Measurements from ENCODE around the gene COL8A2.

COL8A2 gene

GRCh38 chr1:36157115-36157903, 32.3 kb upstream of the COL8A2 start:
- TF ChIP-seq CTCF (IDR thresholded peaks at IDR 0.05; ENCODE audit: low read depth, low read length): no peak
- H3K4me3 ChIP-seq (ENCODE audit: low read depth, low read length): peak overlapping the region; percentile 94

- peak overlapping the region; percentile 94 for H3K4me3 ChIP-seq (ENCODE audit: low read depth, low read length)
- TF ChIP-seq CTCF (IDR thresholded peaks at IDR 0.05; ENCODE audit: low read depth, low read length): no peak
Measured at GRCh38 chr1:36156329-36157114, 31.5 kb upstream of the COL8A2 start.

GRCh38 chr1:36155408-36156328, 30.6 kb upstream of the COL8A2 start, which contains the start of gene MAP7D1:
Gene MAP7D1 (plus strand): TSS chr1:36156160. CDS start chr1:36156418, 258 bp downstream.
- no peak for TF ChIP-seq CTCF (IDR thresholded peaks at IDR 0.05; ENCODE audit: low read depth, low read length)
- H3K4me3 ChIP-seq (ENCODE audit: low read depth, low read length): peak within 1 kb of the TSS; percentile 94

GRCh38 chr1:36154765-36155407, 29.9 kb upstream of the COL8A2 start:
- TF ChIP-seq CTCF (IDR thresholded peaks at IDR 0.05; ENCODE audit: low read depth, low read length): no peak
- peak overlapping the region; percentile 94 for H3K4me3 ChIP-seq (ENCODE audit: low read depth, low read length)

GRCh38 chr1:36154335-36154734, 29.3 kb upstream of the COL8A2 start:
- no peak overlapping the region for H3K4me3 ChIP-seq (ENCODE audit: low read depth, low read length)
- no peak for TF ChIP-seq CTCF (IDR thresholded peaks at IDR 0.05; ENCODE audit: low read depth, low read length)

- no peak overlapping the region for H3K4me3 ChIP-seq (ENCODE audit: low read depth, low read length)
- TF ChIP-seq CTCF (IDR thresholded peaks at IDR 0.05; ENCODE audit: low read depth, low read length): no peak
Measured at GRCh38 chr1:36153476-36153875, 28.5 kb upstream of the COL8A2 start.
